Lower leg skin (tissue), 4 donors: ENCODE measurements around the gene KPNA6. TPM values are rescaled to one million over a fixed set of nuclear protein-coding genes. Genes with fewer than 3 reads are reported as not detected.

ENCODE experiments used
- DNase-seq, 2 donors: peaks; one replicate each; pipeline ENCODE4 v3.0.0-alpha.2; 2019; ENCODE audit warnings: low spot score in 2 of 2
- H3K4me3 ChIP-seq: fragments of 200-600 bp; sonication (generic); 2 replicates; pipeline ENCODE4 v1.5.1; 2017; ENCODE audit warnings: mild to moderate bottlenecking, low read depth; ENCODE audit not compliant: poor library complexity, severe bottlenecking
- CTCF ChIP-seq, 3 donors: fragments of 450-650 bp; IDR thresholded peaks; one replicate each; pipeline ENCODE4 v1.5.1; 2016; ENCODE audit warnings: antibody characterized with exemption in 3 of 3, mild to moderate bottlenecking in 3 of 3, moderate library complexity in 2 of 3
- POLR2A ChIP-seq, 2 donors: fragments of 450-650 bp; IDR thresholded peaks; one replicate each; pipeline ENCODE4 v1.6.1; 2016 to 2017; ENCODE audit warnings: antibody characterized with exemption in 2 of 2, mild to moderate bottlenecking in 1 of 2, moderate library complexity in 1 of 2
- WGBS, 2 donors: methylation state at CpG; one replicate each; pipeline ENCODE4 v1.1.5; 2018; 5-methylcytosine and 5-hydroxymethylcytosine counted together
- intact Hi-C: fragments of 100-400 bp; cut with DNase I; formaldehyde crosslinking; loops from one replicate; pipeline ENCODE4 v1.15.0; 2023; ENCODE audit warnings: low total_unique reads
- total RNA-seq, 4 donors: library from RNA; depleted of rRNA; stranded (reverse); fragments of >200 nt; gene quantifications; one replicate each; pipeline ENCODE4 v1.1.0, GENCODE V29; 2016

KPNA6 gene
- total RNA-seq, 4 donors from 2014 or later = 44.2 to 48.5 (median 44.3) TPM

- intact Hi-C loops = no loop called here
Measured at GRCh38 chr1:32179443-32180185, 71.8 kb downstream of the KPNA6 start, which contains the start of gene TXLNA. Gene TXLNA (plus strand): TSS chr1:32179675. CDS start chr1:32180346, 671 bp downstream.

GRCh38 chr1:32180186-32181060 is 72.6 kb downstream of the KPNA6 start:
- intact Hi-C loops = no loop called here
- DNase-seq = no peak
- H3K4me3 ChIP-seq = peak overlapping the region; percentile 48

More at GRCh38 chr1:32179443-32180185, 71.8 kb downstream of the KPNA6 start, which contains the start of gene TXLNA:
- TF ChIP-seq POLR2A (IDR thresholded peaks at IDR 0.05) (no peak), CTCF (IDR thresholded peaks at IDR 0.05) (no peak)
- H3K4me3 ChIP-seq = peak within 1 kb of the TSS; percentile 48
- peak; percentile 90 to 98 for DNase-seq
- WGBS, 2 donors = 0 to 1% methylated on average over 37 to 45 of the region's 79 CpGs

GRCh38 chr1:32181065-32181464 is 73.2 kb downstream of the KPNA6 start:
- TF ChIP-seq POLR2A (IDR thresholded peaks at IDR 0.05) = no peak
- no peak for TF ChIP-seq CTCF (IDR thresholded peaks at IDR 0.05)
- WGBS, 2 donors = 47 to 59% methylated on average over 9 of the region's 9 CpGs
- no peak for DNase-seq
- intact Hi-C loops = no loop called here
- no peak overlapping the region for H3K4me3 ChIP-seq

More at GRCh38 chr1:32180186-32181060, 72.6 kb downstream of the KPNA6 start:
- no peak for TF ChIP-seq CTCF (IDR thresholded peaks at IDR 0.05)
- no peak for TF ChIP-seq POLR2A (IDR thresholded peaks at IDR 0.05)
- WGBS, 2 donors = 3% methylated on average over 35 to 36 of the region's 36 CpGs

- no peak for DNase-seq
- 53 to 55% methylated on average over 5 of the region's 5 CpGs for WGBS, 2 donors
- intact Hi-C loops = no loop called here
- TF ChIP-seq CTCF (IDR thresholded peaks at IDR 0.05) (no peak), POLR2A (IDR thresholded peaks at IDR 0.05) (no peak)
- H3K4me3 ChIP-seq = no peak overlapping the region
Measured at GRCh38 chr1:32181563-32181962, 73.7 kb downstream of the KPNA6 start.

GRCh38 chr1:32182060-32182459 is 74.2 kb downstream of the KPNA6 start:
- intact Hi-C loops = no loop called here
- H3K4me3 ChIP-seq = no peak overlapping the region

GRCh38 chr1:32184650-32185049 is 76.8 kb downstream of the KPNA6 start:
- no peak for DNase-seq
- H3K4me3 ChIP-seq = no peak overlapping the region
- intact Hi-C loops = no loop called here
- TF ChIP-seq POLR2A (IDR thresholded peaks at IDR 0.05) (no peak), CTCF (IDR thresholded peaks at IDR 0.05) (no peak)

More at GRCh38 chr1:32182060-32182459, 74.2 kb downstream of the KPNA6 start:
- TF ChIP-seq POLR2A (IDR thresholded peaks at IDR 0.05) = no peak
- WGBS, 2 donors = 73% methylated on average over 6 of the region's 6 CpGs
- no peak for DNase-seq
